Left ventricle myocardium inferior (tissue), 1 donor: ENCODE results near the gene MYH11. TPM values are rescaled to one million over a fixed set of nuclear protein-coding genes. Genes with fewer than 3 reads are reported as not detected.

Source experiments
- DNase-seq: peaks from one replicate; pipeline ENCODE4 v3.0.0-alpha.2; 2020
- H3K27ac ChIP-seq: fragments of 200-600 bp; replicated peaks from 2 replicates; pipeline ENCODE4 v1.8.0; 2021
- H3K27me3 ChIP-seq: fragments of 200-600 bp; 2 replicates; pipeline ENCODE4 v1.8.0; 2021; ENCODE audit warnings: low read depth
- H3K36me3 ChIP-seq: fragments of 200-600 bp; 2 replicates; pipeline ENCODE4 v1.8.0; 2021
- H3K4me1 ChIP-seq: fragments of 200-600 bp; 2 replicates; pipeline ENCODE4 v1.8.0; 2021
- H3K4me3 ChIP-seq: fragments of 200-600 bp; 2 replicates; pipeline ENCODE4 v1.8.0; 2021; ENCODE audit warnings: mild to moderate bottlenecking, moderate library complexity
- H3K9me3 ChIP-seq: fragments of 200-600 bp; replicated peaks from 2 replicates; pipeline ENCODE4 v1.8.0; 2021
- CTCF ChIP-seq: fragments of 200-600 bp; IDR thresholded peaks from 2 replicates; pipeline ENCODE4 v1.8.0; 2021; ENCODE audit warnings: antibody characterized with exemption, mild to moderate bottlenecking, borderline replicate concordance
- intact Hi-C: fragments of 100-400 bp; cut with micrococcal nuclease; formaldehyde crosslinking; loops from one replicate; pipeline ENCODE4 v1.11.0; 2022
- total RNA-seq: library from RNA; stranded (reverse); fragmentation: NEBNext Ultra II Directional; extraction: Animal tissue kit (Norgen Biotek cat#: 25700); gene quantifications from one replicate; pipeline ENCODE4 v1.2.1, GENCODE V29; 2021
- donor health status: DM: no; HTN: yes; CAD: no; lungs with severe emphysema.

MYH11 gene
- total RNA-seq, 1 donor from 2014 or later, result 15.6 TPM

DNA sequence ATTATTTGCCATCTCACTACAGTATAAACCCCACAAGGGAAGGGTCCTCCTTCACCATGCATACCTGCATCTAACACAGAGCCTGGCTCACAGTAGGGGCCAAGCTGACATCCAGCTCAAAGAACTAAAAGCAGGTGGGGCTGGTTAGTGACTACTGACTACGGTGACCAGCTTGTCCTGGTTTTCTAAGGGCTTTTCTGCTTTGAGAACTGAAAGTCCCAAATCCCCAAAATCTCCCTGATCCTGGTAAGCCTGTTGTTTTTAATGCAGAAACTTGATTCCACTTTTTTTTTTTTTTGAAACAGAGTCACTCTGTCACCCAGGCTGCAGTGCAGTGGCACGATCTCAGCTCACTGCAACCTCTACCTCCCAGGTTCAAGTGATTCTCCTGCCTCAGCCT lies 117.4 kb downstream of the MYH11 start:
- Histone ChIP-seq H3K27me3 (no peaks in the 10 kb centered on the region), H3K27ac (no peak overlapping the region), H3K4me3 (no peak overlapping the region), H3K36me3 (peaks cover 33% of the 10 kb centered on the region), H3K4me1 (no peaks in the 10 kb centered on the region), H3K9me3 (peaks cover 6% of the 10 kb centered on the region)
- DNase-seq, result no peak
- no peak for TF ChIP-seq CTCF
- intact Hi-C loops, result no loop called here

- H3K36me3 ChIP-seq, result peaks cover 43% of the 10 kb centered on the region
These were observed 119.6 kb downstream of the MYH11 start for GRCh38 chr16:15737140-15737644.

GRCh38 chr16:15736529-15736928 lies 120.3 kb downstream of the MYH11 start:
- TF ChIP-seq CTCF, result no peak
- Histone ChIP-seq H3K4me1 (no peaks in the 10 kb centered on the region), H3K27ac (no peak overlapping the region), H3K4me3 (no peak overlapping the region), H3K36me3 (peaks cover 41% of the 10 kb centered on the region), H3K27me3 (no peaks in the 10 kb centered on the region), H3K9me3 (peaks cover 6% of the 10 kb centered on the region)
- intact Hi-C loops, result no loop called here
- no peak for DNase-seq

More at GRCh38 chr16:15737140-15737644, 119.6 kb downstream of the MYH11 start:
- H3K4me1 ChIP-seq, result no peaks in the 10 kb centered on the region
- no peak for TF ChIP-seq CTCF
- H3K4me3 ChIP-seq, result no peak overlapping the region
- DNase-seq, result no peak
- intact Hi-C loops, result no loop called here
- H3K27ac ChIP-seq, result no peak overlapping the region
- H3K9me3 ChIP-seq, result peaks cover 6% of the 10 kb centered on the region
- no peaks in the 10 kb centered on the region for H3K27me3 ChIP-seq

DNA sequence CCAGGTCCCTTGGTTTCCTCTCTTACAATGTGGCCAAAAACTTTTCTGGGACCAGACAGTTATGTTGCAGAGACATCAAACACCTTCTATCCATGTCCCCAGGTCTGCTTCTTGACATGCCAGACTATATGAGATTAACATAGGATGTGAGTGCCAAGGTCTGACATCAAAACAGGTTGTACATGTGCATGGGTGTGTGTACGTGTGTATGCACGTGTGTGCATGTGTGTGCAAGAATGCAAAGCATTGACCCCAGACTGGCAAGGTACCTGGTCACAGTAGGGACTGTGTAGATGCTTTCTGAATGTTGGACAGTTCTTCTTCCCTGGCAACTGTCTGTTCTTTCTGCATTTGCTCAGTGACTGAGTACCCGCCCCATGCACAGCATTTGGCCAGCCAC lies 121.2 kb downstream of the MYH11 start:
- H3K27ac ChIP-seq, result no peak overlapping the region
- H3K4me3 ChIP-seq, result no peak overlapping the region
- intact Hi-C loops, result no loop called here
- peaks cover 31% of the 10 kb centered on the region for H3K36me3 ChIP-seq
- no peak for DNase-seq
- H3K4me1 ChIP-seq, result no peaks in the 10 kb centered on the region
- H3K27me3 ChIP-seq, result no peaks in the 10 kb centered on the region
- TF ChIP-seq CTCF, result no peak
- peaks cover under 1% of the 10 kb centered on the region for H3K9me3 ChIP-seq

GRCh38 chr16:15732416-15732815 lies 124.4 kb downstream of the MYH11 start:
- DNase-seq, result no peak
- Histone ChIP-seq H3K9me3 (no peaks in the 10 kb centered on the region), H3K27ac (no peak overlapping the region), H3K4me1 (no peaks in the 10 kb centered on the region), H3K4me3 (no peak overlapping the region), H3K27me3 (no peaks in the 10 kb centered on the region), H3K36me3 (peaks cover 32% of the 10 kb centered on the region)
- TF ChIP-seq CTCF, result no peak
- intact Hi-C loops, result no loop called here
